ENCODE data around the gene DGKG. TPM values are rescaled to one million over a fixed set of nuclear protein-coding genes. Genes with fewer than 3 reads are reported as not detected.

The DGKG gene
- total and polyA plus RNA-seq, 2 of the 8 experiments (the other 6 are each of a cell fraction or from before 2014, with no cell fraction given) = 0.30 to 0.48 TPM

GRCh38 chr3:186264608-186265400 is 97.2 kb downstream of the DGKG start:
- Histone ChIP-seq H3K4me1 (replicated peaks in 1 of 4; ENCODE audit: control insufficient read depth in 3 of 4, insufficient read depth in 4 of 4, low read length in 3 of 4) (peaks cover 0 to 5% (median 2%) of the 10 kb centered on the region in 4 experiments; a peak in 1 of 7 replicates), H4K20me1 (replicated peaks in 1 of 2; ENCODE audit: control insufficient read depth in 1 of 2, insufficient read depth in 2 of 2, low read length in 2 of 2) (peaks cover 0 to 2% of the 10 kb centered on the region in 2 experiments), H4K8ac (ENCODE audit: extremely low read depth, insufficient read depth, low read length) (no peak overlapping the region), H3K9ac (replicated peaks in 1 of 4; ENCODE audit: extremely low read depth in 1 of 4, low read depth in 3 of 4, low read length in 3 of 4) (no peak overlapping the region), H2AFZ (ENCODE audit: low read length) (no peak overlapping the region), H2BK15ac (ENCODE audit: low read length) (no peak overlapping the region), H3K23ac (ENCODE audit: insufficient read length) (no peak overlapping the region), H4K5ac (ENCODE audit: insufficient read length, low read depth, low read length) (no peak overlapping the region), H2BK5ac (ENCODE audit: low read depth, low read length) (no peak overlapping the region), H4K91ac (replicated peaks; ENCODE audit: insufficient read length, low read length) (no peak overlapping the region), H3K4ac (replicated peaks; ENCODE audit: insufficient read length, low read depth, low read length) (no peak overlapping the region), H2AK5ac (ENCODE audit: low read depth, low read length) (no peak overlapping the region), H2BK120ac (replicated peaks; ENCODE audit: low read depth, low read length) (no peak overlapping the region), H2BK20ac (ENCODE audit: low read length) (no peak overlapping the region), H3K14ac (ENCODE audit: insufficient read length) (no peak overlapping the region), H3K56ac (replicated peaks; ENCODE audit: insufficient read length, low read depth, low read length) (no peak overlapping the region), H3K36me3 (ENCODE audit: control insufficient read depth in 2 of 4, insufficient read depth in 4 of 4, low read length in 3 of 4) (no peaks in the 10 kb centered on the region), H3K18ac (ENCODE audit: extremely low read depth, low read length) (no peak overlapping the region), H3K4me2 (ENCODE audit: insufficient read depth in 1 of 2, low read depth in 2 of 2, low read length in 2 of 2) (no peak overlapping the region), H3K23me2 (ENCODE audit: low read depth, low read length) (no peaks in the 10 kb centered on the region), H3K4me3 (ENCODE audit: extremely low read depth in 1 of 4, insufficient read depth in 2 of 4, low read depth in 3 of 4, low read length in 4 of 4) (no peak overlapping the region), H3K9me3 (ENCODE audit: insufficient read depth in 2 of 2, low read depth in 1 of 2, low read length in 1 of 2) (no peaks in the 10 kb centered on the region), H3K79me1 (ENCODE audit: low read depth, low read length) (no peaks in the 10 kb centered on the region), H2BK12ac (ENCODE audit: low read depth, low read length) (no peak overlapping the region), H3K79me2 (ENCODE audit: control insufficient read depth in 1 of 2, insufficient read depth in 2 of 2, low read length in 2 of 2) (no peaks in the 10 kb centered on the region), H3K27me3 (replicated peaks in 1 of 4; ENCODE audit: control insufficient read depth in 3 of 4, extremely low read depth in 1 of 4, insufficient read depth in 3 of 4, low read length in 3 of 4) (no peaks in the 10 kb centered on the region; a peak in 1 of 7 replicates), H3K27ac (ENCODE audit: low read depth, low read length) (no peak overlapping the region)
- no peak for DNase-seq (ENCODE audit: low read depth in 1 of 2, low spot score in 2 of 2)
- WGBS, 2 experiments (ENCODE audit: extremely low coverage in 1 of 2, insufficient coverage in 1 of 2, insufficient read length in 1 of 2, insufficient replicate concordance in 2 of 2, low coverage in 1 of 2, low lambda C conversion rate in 2 of 2, missing lambda C conversion rate in 1 of 2) = 83% methylated on average over 9 of the region's 9 CpGs; no CpG with 5 or more reads in 1 of the 2 experiments
- CTCF ChIA-PET (ENCODE audit: partially characterized antibody) = interaction anchor here (1.3 to 10.7 kb wide), 6 partner anchors 9 to 273 kb away, joined by 4 to 104 read pairs (median 6); no protein-coding TSS in a partner anchor
- no peak for FAIRE-seq
- POLR2A ChIA-PET (ENCODE audit: partially characterized antibody) = no interaction called here
- no peak for TF ChIP-seq BACH1 (IDR thresholded peaks at IDR 0.05; ENCODE audit: low read length)
- TF ChIP-seq, protein P1, sequence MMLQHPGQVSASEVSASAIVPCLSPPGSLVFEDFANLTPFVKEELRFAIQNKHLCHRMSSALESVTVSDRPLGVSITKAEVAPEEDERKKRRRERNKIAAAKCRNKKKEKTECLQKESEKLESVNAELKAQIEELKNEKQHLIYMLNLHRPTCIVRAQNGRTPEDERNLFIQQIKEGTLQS (IDR thresholded peaks at IDR 0.05; ENCODE audit: insufficient read depth, low read depth, low read length) = no peak
- no peak for TF ChIP-seq FOSL1 (IDR thresholded peaks at IDR 0.05; ENCODE audit: insufficient read depth, low read depth, low read length)
- no peak for TF ChIP-seq SIRT6 (IDR thresholded peaks at IDR 0.05; ENCODE audit: low read length)
- no peak for TF ChIP-seq EGR1 (IDR thresholded peaks at IDR 0.05; ENCODE audit: borderline replicate concordance, low read depth, low read length)
- TF ChIP-seq SRF (IDR thresholded peaks at IDR 0.05; ENCODE audit: low read depth, low read length) = no peak
